ENCODE data around the gene EVL. TPM values are rescaled to one million over a fixed set of nuclear protein-coding genes. Genes with fewer than 3 reads are reported as not detected.

EVL gene
- total RNA-seq, 2 donors from 2014 or later: 42.5 to 98.4 TPM

- 48% methylated on average over 2 of the region's 2 CpGs for WGBS
- Histone ChIP-seq H3K9me3 (no peaks in the 10 kb centered on the region), H3K4me1 (replicated peaks) (no peaks in the 10 kb centered on the region), H3K36me3 (no peaks in the 10 kb centered on the region), H3K4me3 (no peak overlapping the region), H3K27me3 (replicated peaks; ENCODE audit: insufficient read depth) (no peaks in the 10 kb centered on the region), H3K27ac (no peak overlapping the region)
- intact Hi-C loops (cut with DNase I): no loop called here
- no peak for DNase-seq (ENCODE audit: low spot score)
- TF ChIP-seq POLR2A (IDR thresholded peaks at IDR 0.05) (no peak), POLR2AphosphoS5 (IDR thresholded peaks at IDR 0.05) (no peak)
- TF ChIP-seq, protein P1, sequence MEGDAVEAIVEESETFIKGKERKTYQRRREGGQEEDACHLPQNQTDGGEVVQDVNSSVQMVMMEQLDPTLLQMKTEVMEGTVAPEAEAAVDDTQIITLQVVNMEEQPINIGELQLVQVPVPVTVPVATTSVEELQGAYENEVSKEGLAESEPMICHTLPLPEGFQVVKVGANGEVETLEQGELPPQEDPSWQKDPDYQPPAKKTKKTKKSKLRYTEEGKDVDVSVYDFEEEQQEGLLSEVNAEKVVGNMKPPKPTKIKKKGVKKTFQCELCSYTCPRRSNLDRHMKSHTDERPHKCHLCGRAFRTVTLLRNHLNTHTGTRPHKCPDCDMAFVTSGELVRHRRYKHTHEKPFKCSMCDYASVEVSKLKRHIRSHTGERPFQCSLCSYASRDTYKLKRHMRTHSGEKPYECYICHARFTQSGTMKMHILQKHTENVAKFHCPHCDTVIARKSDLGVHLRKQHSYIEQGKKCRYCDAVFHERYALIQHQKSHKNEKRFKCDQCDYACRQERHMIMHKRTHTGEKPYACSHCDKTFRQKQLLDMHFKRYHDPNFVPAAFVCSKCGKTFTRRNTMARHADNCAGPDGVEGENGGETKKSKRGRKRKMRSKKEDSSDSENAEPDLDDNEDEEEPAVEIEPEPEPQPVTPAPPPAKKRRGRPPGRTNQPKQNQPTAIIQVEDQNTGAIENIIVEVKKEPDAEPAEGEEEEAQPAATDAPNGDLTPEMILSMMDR (IDR thresholded peaks at IDR 0.05): no peak
Measured at GRCh38 chr14:100052819-100053218, 12.4 kb upstream of the EVL start.

- WGBS: 90% methylated on average over 13 of the region's 13 CpGs
- no peak for DNase-seq (ENCODE audit: low spot score)
- no peaks in the 10 kb centered on the region for H3K36me3 ChIP-seq
- H3K4me1 ChIP-seq (replicated peaks): no peaks in the 10 kb centered on the region
- H3K9me3 ChIP-seq: no peaks in the 10 kb centered on the region
- TF ChIP-seq, protein P1 (IDR thresholded peaks at IDR 0.05): no peak
- TF ChIP-seq POLR2A (IDR thresholded peaks at IDR 0.05): no peak
- TF ChIP-seq POLR2AphosphoS5 (IDR thresholded peaks at IDR 0.05): no peak
- intact Hi-C loops (cut with DNase I): no loop called here
- H3K27me3 ChIP-seq (replicated peaks; ENCODE audit: insufficient read depth): no peaks in the 10 kb centered on the region
- no peak overlapping the region for H3K4me3 ChIP-seq
- H3K27ac ChIP-seq: no peak overlapping the region
Measured at GRCh38 chr14:100054316-100055075, 10.7 kb upstream of the EVL start.

DNA sequence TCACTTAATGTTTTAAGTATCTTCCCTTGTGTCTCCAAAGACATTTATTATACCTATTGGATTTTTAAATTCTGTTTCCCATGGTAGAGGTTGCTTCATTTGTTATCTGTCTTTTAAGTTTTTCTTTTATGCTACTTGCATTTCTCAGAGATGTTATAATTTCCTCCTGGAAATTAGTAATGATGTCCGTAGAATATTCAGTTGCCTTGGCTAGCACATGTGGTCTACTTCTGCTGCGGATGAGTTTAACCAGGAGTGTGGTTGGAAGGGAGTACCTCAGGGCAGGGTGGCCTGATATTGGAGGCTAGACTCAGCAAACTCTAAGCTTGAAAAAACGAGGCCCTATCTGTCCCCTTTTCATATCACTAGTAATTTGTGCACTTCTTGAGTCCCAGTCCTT is 8.8 kb upstream of the EVL start:
- Histone ChIP-seq H3K4me1 (replicated peaks) (no peaks in the 10 kb centered on the region), H3K36me3 (no peaks in the 10 kb centered on the region), H3K9me3 (no peaks in the 10 kb centered on the region), H3K27ac (no peak overlapping the region), H3K27me3 (replicated peaks; ENCODE audit: insufficient read depth) (no peaks in the 10 kb centered on the region), H3K4me3 (no peak overlapping the region)
- intact Hi-C loops (cut with DNase I): no loop called here
- TF ChIP-seq POLR2AphosphoS5 (IDR thresholded peaks at IDR 0.05) (no peak), POLR2A (IDR thresholded peaks at IDR 0.05) (no peak)
- TF ChIP-seq, protein P1 (IDR thresholded peaks at IDR 0.05): no peak
- no peak for DNase-seq (ENCODE audit: low spot score)
- 79% methylated on average over 3 of the region's 3 CpGs for WGBS

GRCh38 chr14:100056964-100057795 is 8.0 kb upstream of the EVL start:
- H3K36me3 ChIP-seq: no peaks in the 10 kb centered on the region
- H3K27me3 ChIP-seq (replicated peaks; ENCODE audit: insufficient read depth): no peaks in the 10 kb centered on the region
- intact Hi-C loops (cut with DNase I): no loop called here
- no peaks in the 10 kb centered on the region for H3K4me1 ChIP-seq (replicated peaks)
- no peak overlapping the region for H3K4me3 ChIP-seq
- no peak overlapping the region for H3K27ac ChIP-seq
- TF ChIP-seq, protein P1 (IDR thresholded peaks at IDR 0.05): peak in 2 of 4 experiments; percentile 31 to 47
- TF ChIP-seq POLR2AphosphoS5 (IDR thresholded peaks at IDR 0.05): no peak
- DNase-seq (ENCODE audit: low spot score): no peak
- 63% methylated on average over 4 of the region's 4 CpGs for WGBS
- no peaks in the 10 kb centered on the region for H3K9me3 ChIP-seq

Data from prostate gland (tissue), 2 donors.